Measurements from ENCODE around the gene NCAPG2.

DNA sequence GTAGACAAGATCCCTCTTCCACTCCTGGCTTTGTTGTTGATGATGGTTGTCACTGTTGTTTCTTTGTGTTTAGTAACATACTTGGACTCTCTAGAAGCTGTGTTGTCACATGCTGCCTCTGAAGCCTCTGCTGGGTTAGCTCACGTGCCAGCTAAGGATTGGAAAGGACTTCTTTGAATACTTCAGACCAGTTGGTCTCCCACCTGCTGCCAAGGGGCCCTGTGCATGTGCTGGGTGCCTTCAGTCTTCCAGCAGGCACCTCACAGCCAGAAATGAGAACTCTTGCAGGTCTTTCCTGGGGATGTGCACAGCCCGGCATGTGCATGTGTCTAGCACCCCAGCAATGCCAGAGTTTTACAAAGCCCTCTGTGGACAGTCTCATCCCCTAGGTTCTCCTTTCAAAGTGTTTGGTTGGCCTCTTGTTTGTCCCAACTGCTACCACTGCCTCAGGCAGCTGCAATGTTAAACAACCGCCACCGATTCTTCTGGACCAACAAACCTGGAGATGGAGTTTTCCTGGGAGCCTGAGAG, 21.7 kb upstream of the NCAPG2 start:
- TF ChIP-seq, protein P1, sequence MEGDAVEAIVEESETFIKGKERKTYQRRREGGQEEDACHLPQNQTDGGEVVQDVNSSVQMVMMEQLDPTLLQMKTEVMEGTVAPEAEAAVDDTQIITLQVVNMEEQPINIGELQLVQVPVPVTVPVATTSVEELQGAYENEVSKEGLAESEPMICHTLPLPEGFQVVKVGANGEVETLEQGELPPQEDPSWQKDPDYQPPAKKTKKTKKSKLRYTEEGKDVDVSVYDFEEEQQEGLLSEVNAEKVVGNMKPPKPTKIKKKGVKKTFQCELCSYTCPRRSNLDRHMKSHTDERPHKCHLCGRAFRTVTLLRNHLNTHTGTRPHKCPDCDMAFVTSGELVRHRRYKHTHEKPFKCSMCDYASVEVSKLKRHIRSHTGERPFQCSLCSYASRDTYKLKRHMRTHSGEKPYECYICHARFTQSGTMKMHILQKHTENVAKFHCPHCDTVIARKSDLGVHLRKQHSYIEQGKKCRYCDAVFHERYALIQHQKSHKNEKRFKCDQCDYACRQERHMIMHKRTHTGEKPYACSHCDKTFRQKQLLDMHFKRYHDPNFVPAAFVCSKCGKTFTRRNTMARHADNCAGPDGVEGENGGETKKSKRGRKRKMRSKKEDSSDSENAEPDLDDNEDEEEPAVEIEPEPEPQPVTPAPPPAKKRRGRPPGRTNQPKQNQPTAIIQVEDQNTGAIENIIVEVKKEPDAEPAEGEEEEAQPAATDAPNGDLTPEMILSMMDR (IDR thresholded peaks at IDR 0.05) = no peak
- no peak for TF ChIP-seq POLR2A (IDR thresholded peaks at IDR 0.05)
